SKM-1 treated with dmso at 0.1 percent for 144 hours (cell line): ENCODE data around the gene YTHDF2.
A peak's percentile ranks its signal among the peaks of the same experiment; 100 is the strongest.
"Not testable (repeated sequence)": the region's sequence is repeated elsewhere in the genome, so short reads cannot be mapped to it uniquely, and the experiment has no call there.

Source experiments
- DNase-seq: peaks from one replicate; lab custom pipeline; 2025; ENCODE audit not compliant: unreplicated experiment; lab: John Stamatoyannopoulos, UW

YTHDF2 gene

GRCh38 chr1:28736450-28737306 is at the start of gene YTHDF2:
Gene YTHDF2, plus strand, starts transcription at chr1:28736940. Its CDS starts 181 bp downstream, at chr1:28737121.
- peak; percentile 95 for DNase-seq

- DNase-seq: not testable (repeated sequence)
Measured at GRCh38 chr1:28691627-28692026, 45.1 kb upstream of the YTHDF2 start.

- DNase-seq: no peak
Measured at GRCh38 chr1:28703629-28704028, 33.1 kb upstream of the YTHDF2 start.

GRCh38 chr1:28716336-28716735 is 20.4 kb upstream of the YTHDF2 start:
- DNase-seq: no peak

- no peak for DNase-seq
Measured at GRCh38 chr1:28718166-28718565, 18.6 kb upstream of the YTHDF2 start.

- no peak for DNase-seq
Measured at GRCh38 chr1:28718586-28719331, 18.0 kb upstream of the YTHDF2 start.

- no peak for DNase-seq
Measured at GRCh38 chr1:28719332-28719619, 17.5 kb upstream of the YTHDF2 start.

GRCh38 chr1:28720376-28720775 is 16.4 kb upstream of the YTHDF2 start:
- no peak for DNase-seq

- not testable (repeated sequence) for DNase-seq
Measured at GRCh38 chr1:28721927-28722326, 14.8 kb upstream of the YTHDF2 start.

GRCh38 chr1:28725365-28725764 is 11.4 kb upstream of the YTHDF2 start:
- DNase-seq: not testable (repeated sequence)

GRCh38 chr1:28735961-28736449 is 735 bp upstream of the YTHDF2 start:
- DNase-seq: no peak

- DNase-seq: peak; percentile 27
Measured at GRCh38 chr1:28737307-28738132, 780 bp downstream of the YTHDF2 start.

- no peak for DNase-seq
Measured at GRCh38 chr1:28740118-28740517, 3.4 kb downstream of the YTHDF2 start.

- DNase-seq: no peak
Measured at GRCh38 chr1:28744184-28744583, 7.4 kb downstream of the YTHDF2 start.

GRCh38 chr1:28745653-28746173 is 9.0 kb downstream of the YTHDF2 start:
- no peak for DNase-seq

- no peak for DNase-seq
Measured at GRCh38 chr1:28750330-28750729, 13.6 kb downstream of the YTHDF2 start.

GRCh38 chr1:28750771-28751294 is 14.1 kb downstream of the YTHDF2 start:
- DNase-seq: not testable (repeated sequence)

GRCh38 chr1:28751315-28752060 is 14.7 kb downstream of the YTHDF2 start:
- DNase-seq: no peak

- DNase-seq: no peak
Measured at GRCh38 chr1:28755701-28756100, 19.0 kb downstream of the YTHDF2 start.

GRCh38 chr1:28756846-28757245 is 20.1 kb downstream of the YTHDF2 start:
- DNase-seq: no peak
